OCI-LY7 (cell line): ENCODE measurements around the gene ROBO1. TPM values are rescaled to one million over a fixed set of nuclear protein-coding genes. Genes with fewer than 3 reads are reported as not detected.
A peak's percentile ranks its signal among the peaks of the same experiment; 100 is the strongest.

Source experiments
- BruUV-seq: library from RNA; stranded (reverse); fragments of 400-500 nt; replicated peaks from 2 replicates; lab custom pipeline; 2021; lab: Mats Ljungman, UMichigan
- CTCF ChIA-PET: fragments of 300-600 bp; sonication (Branson Sonifier 250); formaldehyde crosslinking; loops from one replicate; lab custom pipeline; 2022; ENCODE audit warnings: antibody characterized with exemption; ENCODE audit not compliant: unreplicated experiment; lab: Charles Lee
- POLR2A ChIA-PET: fragments of 300-600 bp; sonication (Branson Sonifier 250); formaldehyde crosslinking; loops from one replicate; lab custom pipeline; 2022; ENCODE audit warnings: antibody characterized with exemption; lab: Charles Lee
- DNase-seq: peaks from one replicate; pipeline ENCODE4 v3.0.0-alpha.2; 2015; ENCODE audit warnings: low spot score
- H2AFZ ChIP-seq: fragments of 200-600 bp; sonication (generic), shearing (Covaris generic); 2 replicates; pipeline ENCODE4 v1.6.1; 2014; ENCODE audit warnings: mild to moderate bottlenecking, antibody characterized with exemption, low read length, moderate library complexity
- H3K27ac ChIP-seq: fragments of 200-600 bp; sonication (generic); 2 replicates; pipeline ENCODE4 v1.5.1; 2014; ENCODE audit warnings: mixed run types, low read depth, mild to moderate bottlenecking, moderate library complexity, low read length, inconsistent platforms; ENCODE audit not compliant: poor library complexity, severe bottlenecking
- H3K36me3 ChIP-seq: fragments of 200-600 bp; sonication (generic); 2 replicates; pipeline ENCODE4 v1.6.1; 2014; ENCODE audit warnings: mild to moderate bottlenecking, antibody characterized with exemption, low read length, moderate library complexity, mixed read lengths; ENCODE audit not compliant: insufficient read depth
- H3K4me1 ChIP-seq: fragments of 200-600 bp; sonication (generic); 2 replicates; pipeline ENCODE4 v1.5.1; 2014; ENCODE audit warnings: mild to moderate bottlenecking, low read length; ENCODE audit not compliant: insufficient read depth, poor library complexity, severe bottlenecking
- H3K4me2 ChIP-seq: fragments of 200-600 bp; sonication (generic); 2 replicates; pipeline ENCODE4 v1.6.1; 2014; ENCODE audit warnings: mild to moderate bottlenecking, low read length
- H3K4me3 ChIP-seq: fragments of 200-600 bp; sonication (generic); 2 replicates; pipeline ENCODE4 v1.5.1; 2014; ENCODE audit warnings: mild to moderate bottlenecking, low read depth, low read length; ENCODE audit not compliant: poor library complexity, severe bottlenecking
- H3K79me2 ChIP-seq: fragments of 200-600 bp; sonication (generic); 2 replicates; pipeline ENCODE4 v1.6.1; 2016; ENCODE audit warnings: low read depth, mild to moderate bottlenecking, low read length, moderate library complexity, mixed read lengths; ENCODE audit not compliant: insufficient read depth
- H3K9me2 ChIP-seq: fragments of 200-600 bp; sonication (generic); 2 replicates; pipeline ENCODE4 v1.6.1; 2016; ENCODE audit warnings: mild to moderate bottlenecking, low read length, mixed read lengths; ENCODE audit not compliant: insufficient read depth
- H3K9me3 ChIP-seq: fragments of 200-600 bp; sonication (generic); 2 replicates; pipeline ENCODE4 v1.6.1; 2014; ENCODE audit warnings: mild to moderate bottlenecking, mixed run types, low read length, mixed read lengths
- H4K20me1 ChIP-seq: fragments of 200-600 bp; sonication (generic); 2 replicates; pipeline ENCODE4 v1.6.1; 2014; ENCODE audit warnings: mild to moderate bottlenecking, antibody characterized with exemption, low read length, moderate library complexity, mixed read lengths; ENCODE audit not compliant: insufficient read depth
- EZH2phosphoT487 ChIP-seq: fragments of 200-600 bp; sonication (generic); IDR thresholded peaks from 2 replicates; pipeline ENCODE4 v1.6.1; 2018; ENCODE audit warnings: low read depth, borderline replicate concordance, mild to moderate bottlenecking, mixed run types, antibody characterized with exemption, low read length, moderate library complexity, mixed read lengths
- intact Hi-C: fragments of 100-400 bp; cut with micrococcal nuclease; formaldehyde crosslinking; loops from one replicate; pipeline ENCODE4 v1.10.0; 2022; ENCODE audit not compliant: unreplicated experiment
- total RNA-seq, 2 experiments: library from RNA; depleted of rRNA in 1 of 2; stranded (reverse); fragments of >200 nt in 1 of 2; shearing (Covaris generic) in 1 of 2; gene quantifications; 2 replicates each; pipeline ENCODE4 v1.2.3, GENCODE V29; 2014 to 2022
- TF ChIP-seq, protein P1 (sequence below): fragments of 200-600 bp; sonication (generic); conservative IDR thresholded peaks from 2 replicates; pipeline ENCODE4 v1.5.1; 2014; ENCODE audit warnings: mild to moderate bottlenecking, antibody characterized with exemption, low read length, moderate library complexity, mixed read lengths

The ROBO1 gene
- total RNA-seq, 2 experiments from 2014 or later, result not detected

DNA sequence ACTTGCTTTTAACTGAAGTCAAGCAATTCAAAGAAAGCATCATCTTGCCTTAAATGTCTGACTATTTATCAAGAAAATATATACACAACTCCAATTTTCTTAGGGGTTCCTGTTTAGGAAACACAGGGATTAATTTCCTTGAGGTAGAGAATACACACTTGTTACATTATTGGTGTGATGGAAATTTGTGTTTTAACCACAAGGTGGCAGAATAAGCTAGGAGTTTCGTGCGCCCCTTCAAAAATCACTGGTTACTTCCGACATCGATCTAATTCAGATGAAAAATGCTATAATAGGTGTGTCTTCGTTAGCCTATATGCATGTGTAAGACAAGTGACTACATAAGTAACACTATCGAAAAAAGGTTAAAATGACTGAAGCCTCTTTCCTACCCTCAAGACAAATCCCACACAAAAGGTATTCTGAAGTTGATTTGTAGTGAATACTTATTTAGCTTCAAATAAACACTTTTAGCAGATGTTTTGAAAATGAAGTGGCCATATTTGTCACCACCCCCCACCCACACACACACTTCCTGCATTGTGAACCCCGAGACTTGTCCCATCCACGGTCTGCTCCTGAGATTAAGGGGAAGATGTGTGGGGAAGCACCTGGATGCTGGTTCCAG, 246.5 kb downstream of the ROBO1 start:
- H3K4me1 ChIP-seq, result no peaks in the 10 kb centered on the region
- TF ChIP-seq EZH2phosphoT487, result no peak
- TF ChIP-seq, protein P1, sequence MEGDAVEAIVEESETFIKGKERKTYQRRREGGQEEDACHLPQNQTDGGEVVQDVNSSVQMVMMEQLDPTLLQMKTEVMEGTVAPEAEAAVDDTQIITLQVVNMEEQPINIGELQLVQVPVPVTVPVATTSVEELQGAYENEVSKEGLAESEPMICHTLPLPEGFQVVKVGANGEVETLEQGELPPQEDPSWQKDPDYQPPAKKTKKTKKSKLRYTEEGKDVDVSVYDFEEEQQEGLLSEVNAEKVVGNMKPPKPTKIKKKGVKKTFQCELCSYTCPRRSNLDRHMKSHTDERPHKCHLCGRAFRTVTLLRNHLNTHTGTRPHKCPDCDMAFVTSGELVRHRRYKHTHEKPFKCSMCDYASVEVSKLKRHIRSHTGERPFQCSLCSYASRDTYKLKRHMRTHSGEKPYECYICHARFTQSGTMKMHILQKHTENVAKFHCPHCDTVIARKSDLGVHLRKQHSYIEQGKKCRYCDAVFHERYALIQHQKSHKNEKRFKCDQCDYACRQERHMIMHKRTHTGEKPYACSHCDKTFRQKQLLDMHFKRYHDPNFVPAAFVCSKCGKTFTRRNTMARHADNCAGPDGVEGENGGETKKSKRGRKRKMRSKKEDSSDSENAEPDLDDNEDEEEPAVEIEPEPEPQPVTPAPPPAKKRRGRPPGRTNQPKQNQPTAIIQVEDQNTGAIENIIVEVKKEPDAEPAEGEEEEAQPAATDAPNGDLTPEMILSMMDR, result peak; percentile 86
- no TSS peak for BruUV-seq
- no peaks in the 10 kb centered on the region for H3K36me3 ChIP-seq
- peak overlapping the region; percentile 65; the same call in 1 of the 2 replicates for H2AFZ ChIP-seq
- H4K20me1 ChIP-seq, result no peaks in the 10 kb centered on the region
- no peak overlapping the region for H3K4me2 ChIP-seq
- H3K9me2 ChIP-seq, result no peaks in the 10 kb centered on the region
- H3K4me3 ChIP-seq, result no peak overlapping the region
- DNase-seq, result peak; percentile 39
- CTCF ChIA-PET, result no interaction called here
- no peaks in the 10 kb centered on the region for H3K9me3 ChIP-seq
- POLR2A ChIA-PET, result no interaction called here
- intact Hi-C loops, result loop anchor here (1.0 kb wide), 1 partner anchor 325 kb away; no protein-coding TSS in a partner anchor
- no peak overlapping the region for H3K27ac ChIP-seq
- no peaks in the 10 kb centered on the region for H3K79me2 ChIP-seq

DNA sequence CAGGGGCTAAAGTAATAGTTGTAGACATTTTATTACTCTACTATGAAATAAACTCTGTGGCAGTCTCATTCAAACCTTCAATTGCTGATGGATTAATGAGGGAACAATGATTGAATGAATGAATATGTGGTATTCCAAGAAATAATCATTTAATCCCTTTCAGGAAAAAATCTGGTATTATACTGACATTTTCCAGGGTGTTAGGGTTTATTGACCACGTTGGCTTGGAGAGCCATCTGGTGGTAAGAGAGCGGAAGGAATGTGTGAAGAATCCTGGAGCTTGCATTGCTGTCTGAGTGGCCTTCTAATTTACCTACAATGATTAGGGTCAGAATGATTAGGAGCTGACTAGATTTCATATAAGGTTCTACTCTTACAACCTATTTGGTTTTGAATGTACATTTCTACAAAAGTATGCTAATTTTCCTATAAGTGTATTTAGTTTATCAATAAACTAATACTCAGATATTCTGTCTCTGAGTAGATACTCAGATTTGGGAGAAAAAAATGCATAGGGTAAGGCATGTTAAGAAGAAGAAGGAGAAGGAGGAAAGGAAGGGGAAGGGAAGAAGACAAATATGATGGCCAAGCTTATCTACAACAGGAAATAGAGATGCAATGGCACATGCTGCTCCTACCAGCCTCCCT, 249.9 kb downstream of the ROBO1 start:
- CTCF ChIA-PET, result no interaction called here
- intact Hi-C loops, result no loop called here

More for the DNA sequence above, 249.9 kb downstream of the ROBO1 start:
- no peak overlapping the region for H3K27ac ChIP-seq
- H3K9me2 ChIP-seq, result no peaks in the 10 kb centered on the region
- H4K20me1 ChIP-seq, result no peaks in the 10 kb centered on the region
- POLR2A ChIA-PET, result interaction anchor here (0.6 kb wide), 1 partner anchor 869 kb away, joined by 3 read pairs; no protein-coding TSS in a partner anchor
- BruUV-seq, result no TSS peak
- peak; percentile 1 for DNase-seq
- TF ChIP-seq, protein P1, result peak; percentile 66
- TF ChIP-seq EZH2phosphoT487, result no peak
- no peaks in the 10 kb centered on the region for H3K36me3 ChIP-seq
- no peaks in the 10 kb centered on the region for H3K79me2 ChIP-seq
- H2AFZ ChIP-seq, result no peak overlapping the region
- no peak overlapping the region for H3K4me2 ChIP-seq
- H3K4me3 ChIP-seq, result no peak overlapping the region
- no peaks in the 10 kb centered on the region for H3K4me1 ChIP-seq
- H3K9me3 ChIP-seq, result no peaks in the 10 kb centered on the region
